CD4-positive, CD25-positive, alpha-beta regulatory T cell (primary cell): Measurements from ENCODE around the gene MYO16. TPM values are rescaled to one million over a fixed set of nuclear protein-coding genes. Genes with fewer than 3 reads are reported as not detected.
A peak's percentile ranks its signal among the peaks of the same experiment; 100 is the strongest.

ENCODE experiments used
- ATAC-seq, 2 donors: fragments of 150-1000 bp; cut with Tn5 transposase; one replicate each; pipeline ENCODE4 v1.10.0; 2021; ENCODE audit warnings: low read depth in 2 of 2, moderate number of reproducible peaks in 2 of 2, moderate library complexity in 1 of 2
- DNase-seq, 3 donors: peaks; one replicate each; pipeline versions ENCODE4 v3.0.0 to v3.0.0-alpha.2; 2012 to 2022; ENCODE audit warnings: mixed read lengths in 1 of 3
- H3K27ac ChIP-seq: one replicate; pipeline ENCODE4 v1.7.0; 2013; ENCODE audit warnings: mild to moderate bottlenecking, low read length; ENCODE audit not compliant: insufficient read depth, poor library complexity, severe bottlenecking
- H3K27me3 ChIP-seq: one replicate; pipeline ENCODE4 v1.7.0; 2013; ENCODE audit warnings: low read length; ENCODE audit not compliant: control insufficient read depth, insufficient read depth
- H3K36me3 ChIP-seq: one replicate; pipeline ENCODE4 v1.7.0; 2013; ENCODE audit warnings: mild to moderate bottlenecking, low read length, moderate library complexity; ENCODE audit not compliant: control insufficient read depth, insufficient read depth
- H3K4me1 ChIP-seq: 2 replicates; pipeline ENCODE4 v1.7.0; 2013; ENCODE audit warnings: mild to moderate bottlenecking, low read length; ENCODE audit not compliant: insufficient read depth, control insufficient read depth, poor library complexity, severe bottlenecking
- H3K4me3 ChIP-seq: one replicate; pipeline ENCODE4 v1.7.0; 2013; ENCODE audit warnings: low read depth, mild to moderate bottlenecking, low read length, moderate library complexity
- H3K9me3 ChIP-seq, 2 experiments: 1 replicate in 1 of 2; 2 replicates in 1 of 2; pipeline ENCODE4 v1.7.0; 2013; ENCODE audit warnings: low read length in 2 of 2, mild to moderate bottlenecking in 1 of 2, moderate library complexity in 1 of 2; ENCODE audit not compliant: control insufficient read depth in 2 of 2
- H3K27ac Mint-ChIP-seq, 3 donors: one replicate each; pipeline ENCODE4 v1.8.0; 2020 to 2022; ENCODE audit warnings: mild to moderate bottlenecking in 3 of 3, mixed read lengths in 3 of 3, moderate library complexity in 2 of 3
- H3K27me3 Mint-ChIP-seq: one replicate; pipeline ENCODE4 v1.8.0; 2022; ENCODE audit warnings: mild to moderate bottlenecking, mixed read lengths
- H3K36me3 Mint-ChIP-seq: one replicate; pipeline ENCODE4 v1.8.0; 2020; ENCODE audit warnings: mixed read lengths
- H3K4me1 Mint-ChIP-seq, 4 donors: one replicate each; pipeline ENCODE4 v1.8.0; 2020 to 2022; ENCODE audit warnings: mixed read lengths in 4 of 4, mild to moderate bottlenecking in 1 of 4
- H3K4me3 Mint-ChIP-seq, 4 donors: one replicate each; pipeline ENCODE4 v1.8.0; 2020 to 2022; ENCODE audit warnings: mild to moderate bottlenecking in 4 of 4, mixed read lengths in 4 of 4, moderate library complexity in 3 of 4
- H3K9me3 Mint-ChIP-seq, 7 donors: one replicate each; pipeline ENCODE4 v1.8.0; 2020 to 2022; ENCODE audit warnings: mixed read lengths in 7 of 7, mild to moderate bottlenecking in 3 of 7, moderate library complexity in 2 of 7
- polyA plus RNA-seq, 4 donors: library from polyadenylated mRNA; unstranded; fragments of 300-500 nt; fragmentation: Illumina TruSeq; gene quantifications; one replicate each; pipeline ENCODE4 v1.2.3, GENCODE V29; 2021
- total RNA-seq: library from RNA; stranded (reverse); gene quantifications from one replicate; pipeline ENCODE4 v1.2.3, GENCODE V29; 2022

Gene MYO16
- total and polyA plus RNA-seq, 5 donors from 2014 or later, result 0.08 to 2.3 (median 0.29) TPM

- Mint-ChIP-seq H3K36me3 (no peaks in the 10 kb centered on the region), H3K9me3 (peaks cover 0 to 22% (median 6%) of the 10 kb centered on the region in 7 donors), H3K4me1 (no peaks in the 10 kb centered on the region), H3K27me3 (no peaks in the 10 kb centered on the region), H3K27ac (no peak overlapping the region), H3K4me3 (no peak overlapping the region)
- Histone ChIP-seq H3K4me1 (no peaks in the 10 kb centered on the region), H3K9me3 (peaks cover 0 to 12% of the 10 kb centered on the region in 2 experiments), H3K27me3 (no peaks in the 10 kb centered on the region), H3K27ac (no peak overlapping the region), H3K4me3 (no peak overlapping the region), H3K36me3 (no peaks in the 10 kb centered on the region)
- no peak for ATAC-seq
- DNase-seq, result peak in 1 of 3 donors; percentile 6
Measured at GRCh38 chr13:108609353-108609752, 20.1 kb upstream of the MYO16 start.

GRCh38 chr13:108610507-108610906 is 18.9 kb upstream of the MYO16 start:
- Histone ChIP-seq H3K36me3 (no peaks in the 10 kb centered on the region), H3K27me3 (no peaks in the 10 kb centered on the region), H3K4me1 (no peaks in the 10 kb centered on the region), H3K4me3 (no peak overlapping the region), H3K9me3 (peaks cover 0 to 12% of the 10 kb centered on the region in 2 experiments), H3K27ac (no peak overlapping the region)
- H3K27ac Mint-ChIP-seq, result no peak overlapping the region
- ATAC-seq, result no peak
- peaks cover 0 to 19% (median 6%) of the 10 kb centered on the region in 7 donors for H3K9me3 Mint-ChIP-seq
- H3K4me3 Mint-ChIP-seq, result no peak overlapping the region
- no peak for DNase-seq
- H3K36me3 Mint-ChIP-seq, result no peaks in the 10 kb centered on the region
- H3K4me1 Mint-ChIP-seq, result no peaks in the 10 kb centered on the region
- H3K27me3 Mint-ChIP-seq, result no peaks in the 10 kb centered on the region

GRCh38 chr13:108615241-108615640 is 14.2 kb upstream of the MYO16 start:
- H3K27me3 Mint-ChIP-seq, result peaks cover 4% of the 10 kb centered on the region
- no peaks in the 10 kb centered on the region for H3K36me3 Mint-ChIP-seq
- H3K9me3 ChIP-seq, result no peaks in the 10 kb centered on the region
- peaks cover 0 to 4% (median 0%) of the 10 kb centered on the region in 7 donors for H3K9me3 Mint-ChIP-seq
- no peaks in the 10 kb centered on the region for H3K27me3 ChIP-seq
- no peaks in the 10 kb centered on the region for H3K4me1 Mint-ChIP-seq
- no peak overlapping the region for H3K27ac Mint-ChIP-seq
- no peak overlapping the region for H3K4me3 ChIP-seq
- DNase-seq, result no peak
- H3K36me3 ChIP-seq, result no peaks in the 10 kb centered on the region
- H3K4me3 Mint-ChIP-seq, result no peak overlapping the region
- no peak overlapping the region for H3K27ac ChIP-seq
- no peak for ATAC-seq
- no peaks in the 10 kb centered on the region for H3K4me1 ChIP-seq

- Mint-ChIP-seq H3K9me3 (peaks cover 0 to 4% (median 0%) of the 10 kb centered on the region in 7 donors), H3K27ac (no peak overlapping the region), H3K4me1 (no peaks in the 10 kb centered on the region), H3K27me3 (peaks cover 4% of the 10 kb centered on the region), H3K4me3 (no peak overlapping the region), H3K36me3 (no peaks in the 10 kb centered on the region)
- H3K4me3 ChIP-seq, result no peak overlapping the region
- no peaks in the 10 kb centered on the region for H3K36me3 ChIP-seq
- no peak overlapping the region for H3K27ac ChIP-seq
- no peaks in the 10 kb centered on the region for H3K4me1 ChIP-seq
- H3K27me3 ChIP-seq, result no peaks in the 10 kb centered on the region
- no peak for DNase-seq
- no peak for ATAC-seq
- no peaks in the 10 kb centered on the region for H3K9me3 ChIP-seq
Measured at GRCh38 chr13:108618233-108618632, 11.2 kb upstream of the MYO16 start.

GRCh38 chr13:108621462-108621861 is 7.9 kb upstream of the MYO16 start:
- H3K27me3 Mint-ChIP-seq, result peaks cover 4% of the 10 kb centered on the region
- H3K4me3 Mint-ChIP-seq, result no peak overlapping the region

GRCh38 chr13:108624108-108624507 is 5.3 kb upstream of the MYO16 start:
- Mint-ChIP-seq H3K36me3 (no peaks in the 10 kb centered on the region), H3K4me1 (no peaks in the 10 kb centered on the region), H3K4me3 (no peak overlapping the region), H3K9me3 (peaks cover 0 to 8% (median 3%) of the 10 kb centered on the region in 7 donors), H3K27ac (no peak overlapping the region), H3K27me3 (no peaks in the 10 kb centered on the region)
- ATAC-seq (no peak), DNase-seq (no peak)
- Histone ChIP-seq H3K27me3 (no peaks in the 10 kb centered on the region), H3K9me3 (peaks cover 2 to 4% of the 10 kb centered on the region in 2 experiments), H3K4me1 (no peaks in the 10 kb centered on the region), H3K36me3 (no peaks in the 10 kb centered on the region), H3K4me3 (no peak overlapping the region), H3K27ac (no peak overlapping the region)

More at GRCh38 chr13:108621462-108621861, 7.9 kb upstream of the MYO16 start:
- ATAC-seq (no peak), DNase-seq (no peak)
- no peaks in the 10 kb centered on the region for H3K4me1 ChIP-seq
- peaks cover 0 to 8% (median 3%) of the 10 kb centered on the region in 7 donors for H3K9me3 Mint-ChIP-seq
- H3K9me3 ChIP-seq, result peaks cover 2 to 4% of the 10 kb centered on the region in 2 experiments
- H3K4me3 ChIP-seq, result no peak overlapping the region
- H3K27ac Mint-ChIP-seq, result no peak overlapping the region
- no peaks in the 10 kb centered on the region for H3K27me3 ChIP-seq
- no peaks in the 10 kb centered on the region for H3K4me1 Mint-ChIP-seq
- H3K36me3 ChIP-seq, result no peaks in the 10 kb centered on the region
- H3K27ac ChIP-seq, result no peak overlapping the region
- H3K36me3 Mint-ChIP-seq, result no peaks in the 10 kb centered on the region

GRCh38 chr13:108624979-108625378 is 4.4 kb upstream of the MYO16 start:
- Mint-ChIP-seq H3K36me3 (no peaks in the 10 kb centered on the region), H3K27ac (no peak overlapping the region), H3K4me1 (no peaks in the 10 kb centered on the region), H3K27me3 (no peaks in the 10 kb centered on the region), H3K4me3 (no peak overlapping the region), H3K9me3 (peaks cover 0 to 8% (median 3%) of the 10 kb centered on the region in 7 donors)
- Histone ChIP-seq H3K4me1 (no peaks in the 10 kb centered on the region), H3K9me3 (peaks cover 2 to 4% of the 10 kb centered on the region in 2 experiments), H3K36me3 (no peaks in the 10 kb centered on the region), H3K27me3 (no peaks in the 10 kb centered on the region), H3K27ac (no peak overlapping the region), H3K4me3 (no peak overlapping the region)
- ATAC-seq (no peak), DNase-seq (no peak)

GRCh38 chr13:108629988-108630387 is 577 bp downstream of the MYO16 start:
- Mint-ChIP-seq H3K4me3 (peak overlapping the region in 1 of 4 donors; percentile 12), H3K4me1 (no peaks in the 10 kb centered on the region), H3K27me3 (no peaks in the 10 kb centered on the region), H3K9me3 (peaks cover 0 to 6% (median 1%) of the 10 kb centered on the region in 7 donors), H3K27ac (no peak overlapping the region), H3K36me3 (no peaks in the 10 kb centered on the region)
- Histone ChIP-seq H3K27ac (no peak overlapping the region), H3K4me3 (no peak overlapping the region), H3K27me3 (no peaks in the 10 kb centered on the region), H3K4me1 (no peaks in the 10 kb centered on the region), H3K36me3 (no peaks in the 10 kb centered on the region), H3K9me3 (peaks cover 2 to 3% of the 10 kb centered on the region in 2 experiments)
- ATAC-seq (no peak), DNase-seq (no peak)
